K562 (cell line): Measurements from ENCODE around the gene CNTN2. TPM values are rescaled to one million over a fixed set of nuclear protein-coding genes. Genes with fewer than 3 reads are reported as not detected.
A peak's percentile ranks its signal among the peaks of the same experiment; 100 is the strongest.

ENCODE experiments used
- ARHGAP35 ChIP-seq: fragments of 450-650 bp; IDR thresholded peaks from 2 replicates; pipeline ENCODE4 v1.6.1; 2018; ENCODE audit not compliant: partially characterized antibody
- ARID1B ChIP-seq: fragments of 450-650 bp; IDR thresholded peaks from 2 replicates; pipeline ENCODE4 v1.6.1; 2016; ENCODE audit warnings: antibody characterized with exemption, mild to moderate bottlenecking, inconsistent platforms
- BRD9 ChIP-seq: fragments of 450-650 bp; IDR thresholded peaks from 2 replicates; pipeline ENCODE4 v1.6.1; 2018; ENCODE audit warnings: low read depth; ENCODE audit not compliant: partially characterized antibody
- E4F1 ChIP-seq: fragments of 250-450 bp; sonication (Bioruptor Pico); IDR thresholded peaks from 2 replicates; pipeline ENCODE4 v1.5.0; 2021; ENCODE audit warnings: mild to moderate bottlenecking, borderline replicate concordance
- HIVEP1 ChIP-seq: fragments of 250-450 bp; sonication (Bioruptor Pico); IDR thresholded peaks from 2 replicates; pipeline ENCODE4 v1.4.0; 2020; ENCODE audit warnings: mild to moderate bottlenecking
- MYNN ChIP-seq, 2 experiments: sonication (generic); formaldehyde crosslinking in 1 of 2; IDR thresholded peaks; 2 replicates each; pipeline versions ENCODE4 v1.5.0 to v1.6.1; 2016 to 2020; ENCODE audit warnings: antibody characterized with exemption in 1 of 2, missing genetic modification reagents in 1 of 2
- NR2C2 ChIP-seq, 2 experiments: fragments of 200-800 bp in 1 of 2; sonication (Bioruptor generic) in 1 of 2; sonication (generic) in 1 of 2; formaldehyde crosslinking in 1 of 2; IDR thresholded peaks; 2 replicates each; pipeline versions ENCODE4 v1.6.1 to v1.8.0; 2016 to 2022; ENCODE audit warnings: mild to moderate bottlenecking in 1 of 2, missing compliant biosample characterization in 1 of 2, missing genetic modification characterization in 1 of 2, missing genetic modification reagents in 1 of 2
- NR4A1 ChIP-seq, 2 experiments: fragments of 250-450 bp in 1 of 2; fragments of 450-650 bp in 1 of 2; sonication (Bioruptor Pico) in 1 of 2; IDR thresholded peaks; 2 replicates each; pipeline versions ENCODE4 v1.4.0 to v1.6.1; 2016 to 2020; ENCODE audit warnings: mild to moderate bottlenecking in 2 of 2, missing compliant biosample characterization in 1 of 2, missing genetic modification characterization in 1 of 2, moderate library complexity in 1 of 2
- POLR2G ChIP-seq: fragments of 200-400 bp; formaldehyde crosslinking; IDR thresholded peaks from 2 replicates; pipeline ENCODE4 v1.6.1; 2017; ENCODE audit warnings: low read depth, mild to moderate bottlenecking, antibody characterized with exemption, low read length, moderate library complexity
- PURB ChIP-seq: sonication (generic); formaldehyde crosslinking; IDR thresholded peaks from 2 replicates; pipeline ENCODE4 v1.9.0; 2021; ENCODE audit warnings: low read depth, mild to moderate bottlenecking, missing genetic modification reagents
- RBFOX2 ChIP-seq: fragments of 200-400 bp; formaldehyde crosslinking; IDR thresholded peaks from 2 replicates; pipeline ENCODE4 v1.6.1; 2017; ENCODE audit warnings: low read depth, mild to moderate bottlenecking, low read length, moderate library complexity
- SMARCC2 ChIP-seq: fragments of 450-650 bp; IDR thresholded peaks from 2 replicates; pipeline ENCODE4 v1.6.1; 2017; ENCODE audit warnings: antibody characterized with exemption, moderate library complexity, mild to moderate bottlenecking, low read depth
- SMARCE1 ChIP-seq: fragments of 450-650 bp; IDR thresholded peaks from 2 replicates; pipeline ENCODE4 v1.7.1; 2016; ENCODE audit warnings: mild to moderate bottlenecking
- TAF9B ChIP-seq: fragments of 450-650 bp; IDR thresholded peaks from 2 replicates; pipeline ENCODE4 v1.6.1; 2018; ENCODE audit warnings: mild to moderate bottlenecking; ENCODE audit not compliant: partially characterized antibody
- TOE1 ChIP-seq, 2 experiments: fragments of 450-650 bp in 1 of 2; sonication (generic) in 1 of 2; formaldehyde crosslinking in 1 of 2; IDR thresholded peaks; 2 replicates each; pipeline versions ENCODE4 v1.7.1 to v1.8.0; 2016 to 2022; ENCODE audit warnings: borderline replicate concordance in 2 of 2, mild to moderate bottlenecking in 2 of 2, antibody characterized with exemption in 1 of 2, inconsistent platforms in 1 of 2, low read depth in 1 of 2, missing genetic modification reagents in 1 of 2, moderate library complexity in 1 of 2
- ZC3H8 ChIP-seq: fragments of 450-650 bp; IDR thresholded peaks from 2 replicates; pipeline ENCODE4 v1.6.1; 2017
- ZFP36 ChIP-seq: fragments of 150-350 bp; IDR thresholded peaks from 2 replicates; pipeline ENCODE4 v1.6.1; 2018; ENCODE audit warnings: low read length, low read depth; ENCODE audit not compliant: partially characterized antibody
- ZNF518B ChIP-seq: fragments of 250-450 bp; sonication (Bioruptor Pico); IDR thresholded peaks from 2 replicates; pipeline ENCODE4 v1.5.0; 2021; ENCODE audit warnings: mild to moderate bottlenecking, moderate library complexity
- ZNF584 ChIP-seq: fragments of 200-800 bp; sonication (Bioruptor generic); IDR thresholded peaks from 2 replicates; pipeline ENCODE4 v1.6.1; 2016; ENCODE audit warnings: low read depth, mild to moderate bottlenecking, missing genetic modification characterization, missing compliant biosample characterization
- polyA plus RNA-seq, 8 experiments: library from polyadenylated mRNA; depleted of rRNA in 4 of 8; stranded (reverse) in 5 of 8; unstranded in 3 of 8; fragments of >200 nt; fragmentation: Nextera tagmentation in 2 of 8; fragmentation: Illumina TruSeq in 1 of 8; extraction: Ambion mirVana in 2 of 8; extraction: Trizol in 1 of 8; gene quantifications; 2 replicates each; pipeline versions ENCODE4 v1.2.1 to v1.2.3, GENCODE V29; 2011 to 2014; ENCODE audit warnings: inconsistent platforms in 1 of 8, missing spikeins in 1 of 8
- total RNA-seq, 7 experiments: library from RNA; depleted of rRNA in 6 of 7; stranded (reverse); fragments of >200 nt in 6 of 7; fragmentation: Illumina TruSeq in 2 of 7; extraction: Trizol in 2 of 7; gene quantifications; 2 replicates each; pipeline versions ENCODE4 v1.2.1 to v1.2.3, GENCODE V29; 2011 to 2021; ENCODE audit warnings: low replicate concordance in 1 of 7

The CNTN2 gene
- total and polyA plus RNA-seq, 9 of the 15 experiments (the other 6 are each of a cell fraction or from before 2014, with no cell fraction given), result not detected

- TF ChIP-seq NR2C2 (CRISPR knock-in tag; IDR thresholded peaks at IDR 0.05), result no peak
- peak; percentile 87 for TF ChIP-seq NR2C2 (tag; IDR thresholded peaks at IDR 0.05)
- no peak for TF ChIP-seq ARHGAP35
- peak; percentile 45; the same call in 1 of the 2 replicates for TF ChIP-seq SMARCC2
- no peak for TF ChIP-seq MYNN (IDR thresholded peaks at IDR 0.05)
- TF ChIP-seq MYNN (CRISPR knock-in tag; IDR thresholded peaks at IDR 0.05), result no peak
- TF ChIP-seq RBFOX2, result no peak
- no peak for TF ChIP-seq ZC3H8
- peak; percentile 78 for TF ChIP-seq BRD9
- no peak for TF ChIP-seq HIVEP1
- TF ChIP-seq ZFP36, result no peak
- no peak for TF ChIP-seq TOE1 (IDR thresholded peaks at IDR 0.05; ENCODE audit: borderline replicate concordance)
- TF ChIP-seq TOE1 (CRISPR knock-in tag; IDR thresholded peaks at IDR 0.05; ENCODE audit: borderline replicate concordance, low read depth), result no peak
- TF ChIP-seq ZNF518B (CRISPR knock-in tag), result no peak
- no peak for TF ChIP-seq E4F1 (CRISPR knock-in tag)
- TF ChIP-seq POLR2G, result no peak
- no peak for TF ChIP-seq TAF9B
- no peak for TF ChIP-seq PURB (CRISPR knock-in tag)
- TF ChIP-seq ZNF584 (CRISPR knock-in tag), result no peak
- TF ChIP-seq SMARCE1, result peak; percentile 53; the same call in 1 of the 2 replicates
- TF ChIP-seq NR4A1 (CRISPR knock-in tag; IDR thresholded peaks at IDR 0.05), result no peak
- no peak for TF ChIP-seq NR4A1 (tag; IDR thresholded peaks at IDR 0.05)
- no peak for TF ChIP-seq ARID1B
Measured at GRCh38 chr1:205122489-205122882, 79.5 kb downstream of the CNTN2 start (continued).
